GM18526 (cell line): Measurements from ENCODE around the gene ATAD5.

Experiments
- POLR2A ChIP-seq: IDR thresholded peaks from 3 replicates; pipeline ENCODE4 v1.6.1; 2011; ENCODE audit not compliant: insufficient read length; ENCODE audit errors: extremely low read depth

Gene ATAD5

GRCh38 chr17:30920683-30921543 is 89.1 kb downstream of the ATAD5 start:
- TF ChIP-seq POLR2A: no peak

- no peak for TF ChIP-seq POLR2A
Measured at GRCh38 chr17:30921544-30922196, 89.9 kb downstream of the ATAD5 start, which contains the start of gene ADAP2. Gene ADAP2, plus strand, starts transcription at chr17:30921945. Its CDS starts 70 bp downstream, at chr17:30922015.

- TF ChIP-seq POLR2A: no peak
Measured at GRCh38 chr17:30922235-30923030, 90.7 kb downstream of the ATAD5 start.

GRCh38 chr17:30924341-30924740 is 92.6 kb downstream of the ATAD5 start:
- TF ChIP-seq POLR2A: no peak

- no peak for TF ChIP-seq POLR2A
Measured at GRCh38 chr17:30926516-30926915, 94.8 kb downstream of the ATAD5 start.

- TF ChIP-seq POLR2A: no peak
Measured at GRCh38 chr17:30927756-30928155, 96.0 kb downstream of the ATAD5 start.

- no peak for TF ChIP-seq POLR2A
Measured at GRCh38 chr17:30928584-30928983, 96.8 kb downstream of the ATAD5 start.

GRCh38 chr17:30929081-30929633 is 97.4 kb downstream of the ATAD5 start:
- TF ChIP-seq POLR2A: no peak

GRCh38 chr17:30930495-30930894 is 98.7 kb downstream of the ATAD5 start:
- no peak for TF ChIP-seq POLR2A

GRCh38 chr17:30933966-30934365 is 102.2 kb downstream of the ATAD5 start:
- TF ChIP-seq POLR2A: no peak

- no peak for TF ChIP-seq POLR2A
Measured at GRCh38 chr17:30939051-30939689, 107.4 kb downstream of the ATAD5 start.

GRCh38 chr17:30942308-30943079 is 110.7 kb downstream of the ATAD5 start:
- TF ChIP-seq POLR2A: no peak
